Dendritic cell treated with granulocyte-macrophage colony-stimulating factor and Interleukin-4, amounts not matched to agents 40 ng/mL and 50 ng/mL, for 4 days (primary cell): ENCODE data around the gene CCDC136.

Experiments
- H3K27ac Mint-ChIP-seq: one replicate; pipeline ENCODE4 v1.8.0; 2022; ENCODE audit warnings: mild to moderate bottlenecking, mixed read lengths
- H3K27me3 Mint-ChIP-seq: one replicate; pipeline ENCODE4 v1.8.0; 2022; ENCODE audit warnings: mild to moderate bottlenecking, mixed read lengths
- H3K36me3 Mint-ChIP-seq: one replicate; pipeline ENCODE4 v1.8.0; 2022; ENCODE audit warnings: low read depth, mixed read lengths
- H3K4me1 Mint-ChIP-seq: one replicate; pipeline ENCODE4 v1.8.0; 2022; ENCODE audit warnings: low read depth, mixed read lengths
- H3K4me3 Mint-ChIP-seq: one replicate; pipeline ENCODE4 v1.8.0; 2022; ENCODE audit warnings: mild to moderate bottlenecking, moderate library complexity, mixed read lengths
- H3K9me3 Mint-ChIP-seq: one replicate; pipeline ENCODE4 v1.8.0; 2022; ENCODE audit warnings: mixed read lengths
- intact Hi-C: fragments of 100-400 bp; cut with micrococcal nuclease; formaldehyde crosslinking; loops from one replicate; pipeline ENCODE4 v1.15.0; 2022

CCDC136 gene

GRCh38 chr7:128767475-128768110 lies 24.2 kb upstream of the CCDC136 start:
- intact Hi-C loops = no loop called here
- H3K4me3 Mint-ChIP-seq = no peak overlapping the region
- H3K4me1 Mint-ChIP-seq = no peaks in the 10 kb centered on the region
- H3K9me3 Mint-ChIP-seq = no peaks in the 10 kb centered on the region
- H3K27me3 Mint-ChIP-seq = no peaks in the 10 kb centered on the region
- H3K36me3 Mint-ChIP-seq = peaks cover 95% of the 10 kb centered on the region
- no peak overlapping the region for H3K27ac Mint-ChIP-seq

GRCh38 chr7:128770233-128770632 lies 21.5 kb upstream of the CCDC136 start:
- Mint-ChIP-seq H3K4me3 (no peak overlapping the region), H3K27me3 (no peaks in the 10 kb centered on the region), H3K27ac (no peak overlapping the region), H3K36me3 (peaks cover 96% of the 10 kb centered on the region), H3K9me3 (no peaks in the 10 kb centered on the region), H3K4me1 (no peaks in the 10 kb centered on the region)
- intact Hi-C loops = no loop called here

GRCh38 chr7:128773604-128774003 lies 18.2 kb upstream of the CCDC136 start:
- Mint-ChIP-seq H3K4me3 (no peak overlapping the region), H3K27me3 (peaks cover 10% of the 10 kb centered on the region), H3K27ac (no peak overlapping the region), H3K36me3 (peaks cover 70% of the 10 kb centered on the region), H3K4me1 (no peaks in the 10 kb centered on the region), H3K9me3 (peaks cover 13% of the 10 kb centered on the region)
- intact Hi-C loops = no loop called here

- intact Hi-C loops = no loop called here
- no peaks in the 10 kb centered on the region for H3K4me1 Mint-ChIP-seq
- H3K27me3 Mint-ChIP-seq = peaks cover 10% of the 10 kb centered on the region
- H3K36me3 Mint-ChIP-seq = peaks cover 64% of the 10 kb centered on the region
- no peak overlapping the region for H3K4me3 Mint-ChIP-seq
- peaks cover 13% of the 10 kb centered on the region for H3K9me3 Mint-ChIP-seq
- H3K27ac Mint-ChIP-seq = no peak overlapping the region
These were observed 17.6 kb upstream of the CCDC136 start for GRCh38 chr7:128774029-128774689.

- H3K27ac Mint-ChIP-seq = no peak overlapping the region
- intact Hi-C loops = no loop called here
- peaks cover 10% of the 10 kb centered on the region for H3K27me3 Mint-ChIP-seq
- peaks cover 56% of the 10 kb centered on the region for H3K36me3 Mint-ChIP-seq
- no peak overlapping the region for H3K4me3 Mint-ChIP-seq
- no peaks in the 10 kb centered on the region for H3K4me1 Mint-ChIP-seq
- H3K9me3 Mint-ChIP-seq = peaks cover 13% of the 10 kb centered on the region
These were observed 16.8 kb upstream of the CCDC136 start for GRCh38 chr7:128774921-128775320.

GRCh38 chr7:128775744-128776474 lies 15.9 kb upstream of the CCDC136 start, which contains the start of gene OPN1SW:
OPN1SW (minus strand) TSS chr7:128775794; CDS start chr7:128775781, 13 bp downstream.
- H3K9me3 Mint-ChIP-seq = peaks cover 13% of the 10 kb centered on the region
- peaks cover 48% of the 10 kb centered on the region for H3K36me3 Mint-ChIP-seq
- no peak within 1 kb of the TSS for H3K27ac Mint-ChIP-seq
- H3K27me3 Mint-ChIP-seq = peaks cover 11% of the 10 kb centered on the region
- H3K4me3 Mint-ChIP-seq = no peak within 1 kb of the TSS
- no peaks in the 10 kb centered on the region for H3K4me1 Mint-ChIP-seq
- intact Hi-C loops = no loop called here

- Mint-ChIP-seq H3K27ac (no peak overlapping the region), H3K27me3 (peaks cover 13% of the 10 kb centered on the region), H3K4me3 (no peak overlapping the region), H3K4me1 (no peaks in the 10 kb centered on the region), H3K36me3 (peaks cover 32% of the 10 kb centered on the region), H3K9me3 (peaks cover 13% of the 10 kb centered on the region)
- intact Hi-C loops = no loop called here
These were observed 14.3 kb upstream of the CCDC136 start for GRCh38 chr7:128777156-128778123.

GRCh38 chr7:128778946-128779345 lies 12.8 kb upstream of the CCDC136 start:
- Mint-ChIP-seq H3K27me3 (peaks cover 15% of the 10 kb centered on the region), H3K27ac (no peak overlapping the region), H3K36me3 (peaks cover 17% of the 10 kb centered on the region), H3K4me3 (no peak overlapping the region), H3K9me3 (peaks cover 13% of the 10 kb centered on the region), H3K4me1 (no peaks in the 10 kb centered on the region)
- intact Hi-C loops = no loop called here

- no peaks in the 10 kb centered on the region for H3K36me3 Mint-ChIP-seq
- no peak overlapping the region for H3K4me3 Mint-ChIP-seq
- H3K9me3 Mint-ChIP-seq = peaks cover 13% of the 10 kb centered on the region
- intact Hi-C loops = no loop called here
- peaks cover 18% of the 10 kb centered on the region for H3K27me3 Mint-ChIP-seq
- peaks cover 8% of the 10 kb centered on the region for H3K4me1 Mint-ChIP-seq
- H3K27ac Mint-ChIP-seq = no peak overlapping the region
These were observed 10.6 kb upstream of the CCDC136 start for GRCh38 chr7:128781126-128781525.

- intact Hi-C loops = no loop called here
- Mint-ChIP-seq H3K27me3 (peaks cover 15% of the 10 kb centered on the region), H3K4me1 (peaks cover 10% of the 10 kb centered on the region), H3K27ac (no peak overlapping the region), H3K9me3 (peaks cover 13% of the 10 kb centered on the region), H3K36me3 (no peaks in the 10 kb centered on the region), H3K4me3 (no peak overlapping the region)
These were observed 9.9 kb upstream of the CCDC136 start for GRCh38 chr7:128781851-128782250.

- intact Hi-C loops = no loop called here
These were observed 8.5 kb upstream of the CCDC136 start for GRCh38 chr7:128783143-128783861.

GRCh38 chr7:128785738-128786137 lies 6.0 kb upstream of the CCDC136 start:
- intact Hi-C loops = no loop called here
- Mint-ChIP-seq H3K27me3 (peaks cover 36% of the 10 kb centered on the region), H3K27ac (peak overlapping the region; percentile 14), H3K4me3 (no peak overlapping the region), H3K36me3 (no peaks in the 10 kb centered on the region), H3K4me1 (peaks cover 14% of the 10 kb centered on the region), H3K9me3 (no peaks in the 10 kb centered on the region)

More at GRCh38 chr7:128783143-128783861, 8.5 kb upstream of the CCDC136 start:
- no peak overlapping the region for H3K27ac Mint-ChIP-seq
- H3K36me3 Mint-ChIP-seq = no peaks in the 10 kb centered on the region
- no peak overlapping the region for H3K4me3 Mint-ChIP-seq
- no peaks in the 10 kb centered on the region for H3K9me3 Mint-ChIP-seq
- H3K27me3 Mint-ChIP-seq = peaks cover 14% of the 10 kb centered on the region
- peaks cover 10% of the 10 kb centered on the region for H3K4me1 Mint-ChIP-seq
